Stimulated activated CD4-positive, alpha-beta T cell treated with anti-CD3 and anti-CD28 coated beads, Interleukin-1b, Interleukin-23, amount 100 ng/mL, for 4 hours (primary cell): ENCODE data around the gene CRYAA.

Source experiments
- DNase-seq, 2 donors: peaks; one replicate each; pipeline ENCODE4 v3.0.0-alpha.2; 2020; ENCODE audit warnings: low read depth in 2 of 2

Gene CRYAA

DNA sequence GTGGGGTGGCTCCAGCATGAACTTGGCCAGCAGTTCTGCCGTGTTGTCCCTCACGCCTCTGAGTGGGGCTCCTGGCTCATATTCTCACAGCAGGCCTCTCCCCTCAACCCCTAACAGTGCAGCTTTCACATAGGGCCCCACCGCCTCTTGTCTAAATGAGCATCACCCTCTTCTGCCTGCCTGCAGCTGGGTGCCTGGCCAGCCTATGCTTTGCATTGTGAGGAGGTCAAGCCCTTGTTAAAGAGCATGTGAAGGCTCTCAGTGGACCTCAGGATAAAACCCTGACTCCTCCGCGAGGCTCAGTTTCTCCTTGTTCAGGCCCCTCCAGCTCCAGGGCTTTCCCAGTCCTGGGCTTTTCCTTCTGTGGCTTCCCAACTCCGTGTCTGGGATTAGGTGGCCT lies 34.8 kb downstream of the CRYAA start:
- no peak for DNase-seq

DNA sequence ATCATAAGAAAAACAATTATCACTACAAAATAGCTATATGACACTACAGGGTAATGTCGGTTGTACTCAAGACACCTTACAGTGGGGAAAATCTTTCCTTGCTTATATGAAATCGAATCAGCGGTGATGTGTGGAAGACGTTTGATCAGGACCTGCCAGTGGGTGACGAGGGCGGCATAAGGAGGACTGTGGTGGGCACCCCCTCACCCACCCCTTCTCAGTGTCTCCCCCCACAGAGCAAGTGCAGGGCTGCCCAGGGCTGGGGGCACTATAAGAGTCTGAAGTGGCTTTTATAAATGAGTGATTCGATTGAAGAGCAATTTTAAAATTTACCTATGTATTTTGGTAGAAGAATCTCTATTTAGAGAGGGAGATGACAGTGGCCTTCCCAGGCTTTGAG lies 35.8 kb downstream of the CRYAA start:
- no peak for DNase-seq

DNA sequence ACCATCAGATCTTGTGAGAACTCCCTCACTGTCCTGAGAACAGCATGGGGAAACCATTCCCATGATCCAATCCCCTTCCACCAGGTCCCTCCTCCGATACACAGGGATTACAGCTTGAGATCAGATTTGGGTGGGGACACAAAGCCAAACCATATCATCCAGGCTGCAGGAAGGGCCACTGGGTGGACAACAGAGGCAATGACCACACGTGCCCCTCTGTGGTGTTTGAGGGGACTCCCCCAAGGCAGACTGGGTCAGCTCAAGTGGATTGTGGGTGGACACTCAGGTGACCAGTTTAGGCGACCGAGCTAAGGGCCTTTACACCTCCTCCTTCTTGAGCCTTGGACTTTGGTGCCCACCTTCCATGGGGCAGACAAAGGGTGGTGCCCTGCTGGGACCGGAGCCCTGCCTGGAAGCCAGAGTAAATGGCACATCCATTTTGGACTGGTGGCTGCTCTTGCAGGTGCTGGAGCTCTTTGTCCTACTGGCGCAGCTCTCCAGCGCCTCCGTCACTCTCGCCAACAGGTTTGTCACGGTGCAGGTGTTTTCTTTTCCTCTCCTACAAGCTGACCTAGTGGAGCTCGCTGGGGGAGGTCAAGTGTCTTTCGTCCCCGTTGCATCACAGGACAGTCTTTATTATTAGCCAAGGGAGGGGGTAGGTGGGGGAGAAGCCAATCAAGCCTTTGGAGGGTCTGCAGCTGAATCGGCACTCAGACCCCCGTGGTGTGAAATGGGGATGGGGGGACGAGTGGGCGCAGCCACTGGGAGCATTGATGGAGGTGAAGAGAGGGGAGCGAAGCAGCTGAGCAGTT lies 37.6 kb downstream of the CRYAA start:
- no peak for DNase-seq

DNA sequence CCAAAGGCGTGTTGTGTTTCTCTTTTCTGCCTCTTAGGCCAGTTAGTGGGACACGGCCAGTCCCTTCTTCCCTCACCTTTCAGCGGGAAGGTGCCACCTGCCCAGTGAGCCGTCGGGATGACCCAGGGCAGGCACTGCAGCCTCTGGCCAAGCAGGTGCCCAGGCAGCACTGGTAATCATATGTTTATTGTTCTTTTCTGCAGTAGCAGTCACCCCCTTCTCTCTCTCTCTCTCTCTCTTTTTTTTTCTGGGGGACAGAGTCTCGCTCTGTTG lies 38.2 kb downstream of the CRYAA start:
- DNase-seq, result no peak

DNA sequence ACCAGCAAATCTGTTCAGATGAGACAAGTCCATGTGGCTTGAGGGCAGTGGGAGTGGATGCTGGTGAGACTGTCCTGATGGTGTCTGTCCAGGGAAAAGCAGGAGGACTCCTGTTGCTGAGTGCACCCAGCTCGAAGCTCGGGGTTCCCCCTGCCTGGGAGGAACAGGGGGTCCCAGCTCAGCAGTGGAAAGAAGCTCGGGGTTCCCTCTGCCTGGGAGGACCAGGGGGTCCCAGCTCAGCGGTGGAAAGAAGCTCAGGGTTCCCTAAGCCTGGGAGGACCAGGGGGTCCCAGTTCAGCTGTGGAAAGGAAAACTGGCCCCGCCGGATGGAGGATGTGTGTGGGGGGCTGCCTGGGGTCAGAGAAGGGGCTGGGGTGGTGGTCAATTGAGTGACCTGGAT lies 39.1 kb downstream of the CRYAA start:
- DNase-seq, result no peak

DNA sequence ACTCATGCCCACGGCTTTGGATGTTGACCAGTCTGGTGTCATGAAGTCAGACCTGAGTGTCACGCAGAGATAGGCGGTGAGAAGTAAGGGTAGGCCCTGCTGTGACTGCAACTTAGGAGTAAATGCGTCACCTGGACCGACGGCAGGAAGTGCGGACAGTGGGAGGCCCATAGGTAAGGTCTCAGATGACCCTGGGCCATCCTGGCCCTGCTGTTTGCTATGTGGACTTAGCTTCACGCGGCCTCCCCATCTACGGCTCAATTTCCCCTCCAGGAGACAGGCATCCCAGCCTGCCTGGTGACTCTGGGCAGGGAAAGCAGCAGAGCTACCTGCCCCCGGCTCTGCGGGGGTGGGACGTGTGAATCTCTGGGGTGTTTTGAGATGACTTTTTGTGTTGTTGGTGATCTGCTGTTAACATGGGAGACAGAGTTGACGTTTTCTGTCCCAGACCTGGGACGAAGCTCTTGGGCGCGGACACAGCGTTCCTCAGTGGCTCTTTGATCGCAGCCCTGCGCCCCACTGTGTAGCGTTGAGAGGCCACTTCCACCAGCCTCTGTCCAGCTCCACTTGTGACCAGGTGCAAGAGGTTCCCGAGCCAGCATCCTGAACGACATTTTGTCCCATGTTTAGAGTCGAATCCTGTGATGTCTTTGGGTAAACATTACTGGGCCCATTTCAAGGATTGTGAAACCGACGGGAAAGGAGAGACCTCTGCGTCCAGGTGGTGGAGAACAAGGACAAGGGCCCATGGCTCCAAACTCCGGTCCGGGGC lies 39.9 kb downstream of the CRYAA start:
- DNase-seq, result no peak

DNA sequence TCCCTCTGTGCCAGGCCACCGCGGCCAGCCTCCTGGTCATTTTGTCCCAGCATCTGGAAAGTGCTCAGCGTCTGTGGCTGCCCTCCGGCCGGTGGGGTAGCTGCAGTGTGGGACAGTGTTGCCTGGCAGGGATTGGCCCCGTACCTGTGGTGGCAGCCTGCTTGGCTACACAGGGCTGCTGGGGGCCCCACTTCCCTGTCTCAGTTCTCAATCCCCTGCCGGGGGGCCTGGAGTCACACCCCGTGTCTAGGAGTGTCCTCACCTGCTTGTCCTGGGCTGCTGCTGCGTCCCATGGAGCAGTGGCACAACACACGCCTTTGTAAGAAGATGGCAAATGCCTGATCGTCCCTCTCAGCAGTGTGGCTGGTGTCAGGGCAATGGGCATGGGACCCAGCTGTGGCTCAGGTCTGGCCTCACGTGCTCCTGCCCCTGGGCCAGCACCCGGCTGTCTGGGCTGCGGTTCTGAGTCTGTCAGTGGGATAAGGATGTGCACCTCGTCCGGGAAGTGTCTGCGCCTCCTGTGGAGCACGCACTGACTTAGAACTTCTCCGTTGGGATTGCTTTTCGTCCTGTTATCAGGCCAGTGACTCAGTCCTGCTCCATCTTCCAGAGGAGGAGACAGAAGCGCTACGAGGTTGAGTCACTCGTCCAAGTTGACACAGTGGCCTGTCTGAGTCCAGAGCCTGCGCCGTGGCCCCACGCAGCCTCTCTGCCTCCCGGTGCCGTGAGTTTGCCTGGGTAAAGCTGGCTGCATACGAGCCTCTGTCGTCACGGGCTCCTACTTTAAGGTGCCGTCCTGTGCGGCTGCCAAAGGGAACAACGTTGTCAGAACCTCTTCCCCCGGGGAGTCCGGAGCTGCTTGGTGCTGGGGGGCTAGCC lies 41.0 kb downstream of the CRYAA start:
- DNase-seq, result no peak

DNA sequence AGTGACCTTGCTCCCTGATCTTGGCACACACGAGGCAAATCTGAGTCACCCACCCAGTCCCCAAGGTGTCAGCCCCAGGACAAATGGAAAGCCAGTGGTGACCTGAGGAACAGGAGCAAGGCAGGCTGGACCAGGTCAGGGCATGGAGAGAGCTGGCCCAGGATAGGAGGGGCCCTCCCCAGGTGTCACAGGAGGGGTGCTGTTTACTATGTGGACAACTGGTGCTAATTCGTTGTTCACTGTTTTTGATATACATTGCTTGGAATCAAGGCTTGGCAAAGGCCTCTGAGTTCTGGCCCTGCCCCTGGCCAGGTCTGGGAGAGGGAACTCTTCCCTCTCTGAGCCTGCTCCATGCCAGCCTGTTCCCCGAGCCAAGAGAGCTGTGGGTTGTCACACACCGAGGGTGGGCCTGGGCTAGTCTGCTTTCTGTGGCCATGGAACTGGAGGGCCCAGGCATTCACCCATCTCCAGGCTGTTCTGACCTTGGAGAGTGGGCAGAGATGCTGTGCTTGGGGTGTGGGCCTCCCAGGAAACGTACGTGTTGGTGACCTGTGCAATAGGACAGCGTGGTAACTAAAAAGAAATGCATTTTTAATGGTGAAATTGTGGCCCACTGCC lies 41.8 kb downstream of the CRYAA start:
- no peak for DNase-seq

DNA sequence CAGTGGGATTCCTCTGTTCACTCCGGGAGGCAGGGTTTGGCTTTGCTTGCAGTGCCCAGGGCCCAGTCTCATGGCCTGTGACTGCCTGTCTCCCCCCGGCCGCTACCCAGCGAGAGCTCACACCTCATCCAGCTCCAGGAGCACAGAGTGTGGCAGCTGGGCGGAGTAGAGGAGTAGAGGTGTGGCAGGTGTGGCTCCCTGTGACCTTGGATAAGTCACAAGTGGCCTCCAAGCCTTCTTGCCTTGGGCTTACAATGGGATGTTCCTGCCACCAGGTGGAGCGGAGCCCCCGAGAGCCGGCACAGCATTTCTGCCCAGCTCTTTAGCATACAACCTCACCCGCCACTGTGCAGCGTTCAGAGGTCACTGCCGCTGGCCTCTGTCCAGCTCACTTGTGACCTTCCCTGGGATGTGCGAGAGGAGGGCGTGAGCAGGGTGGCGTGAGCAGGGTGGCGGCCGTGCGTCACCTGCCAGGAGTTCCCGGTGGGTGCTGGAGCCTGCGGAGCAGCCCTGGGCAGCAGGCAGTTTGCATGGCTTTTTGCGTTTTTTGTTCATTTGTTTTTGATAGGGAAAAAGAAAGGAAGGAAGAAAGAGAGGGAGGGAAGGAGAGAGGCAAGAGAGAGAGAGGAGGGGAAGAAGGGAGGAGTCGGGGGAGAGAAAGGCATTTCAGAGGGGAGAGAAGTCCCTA lies 42.4 kb downstream of the CRYAA start:
- DNase-seq, result no peak

DNA sequence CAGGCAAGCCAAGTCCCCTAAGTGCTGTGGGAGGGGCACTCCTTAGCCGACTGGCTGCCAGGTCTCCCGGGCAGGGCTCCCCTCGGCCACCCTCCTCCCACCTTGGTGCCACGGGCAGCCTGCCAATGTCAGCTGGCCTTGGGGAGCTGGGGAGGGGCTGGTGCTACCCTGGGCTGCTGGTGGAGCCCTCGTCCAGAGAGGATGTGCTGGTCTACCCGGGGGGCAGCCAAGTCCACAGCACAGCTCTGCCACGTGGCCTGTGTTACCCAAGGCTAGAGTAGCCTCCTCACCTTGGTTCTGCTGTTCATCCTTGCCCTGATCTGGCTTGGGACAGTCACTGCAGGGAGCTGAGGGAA lies 42.9 kb downstream of the CRYAA start:
- DNase-seq, result no peak
